ENCODE data around the gene ZBED3. TPM values are rescaled to one million over a fixed set of nuclear protein-coding genes. Genes with fewer than 3 reads are reported as not detected.

The ZBED3 gene
- total RNA-seq, 1 experiment from 2014 or later = 1.3 TPM

GRCh38 chr5:77066823-77067442 lies 20.2 kb downstream of the ZBED3 start:
- Histone ChIP-seq H3K4me3 (ENCODE audit: low read length) (no peak overlapping the region), H3K9me3 (ENCODE audit: low read length) (no peaks in the 10 kb centered on the region), H3K27ac (ENCODE audit: low read length) (no peak overlapping the region), H2AFZ (ENCODE audit: low read length) (no peak overlapping the region), H4K20me1 (ENCODE audit: low read length) (no peaks in the 10 kb centered on the region), H3K4me1 (ENCODE audit: insufficient read depth, low read length) (no peaks in the 10 kb centered on the region), H3K27me3 (ENCODE audit: low read length) (no peaks in the 10 kb centered on the region), H3K4me2 (ENCODE audit: low read length) (no peak overlapping the region), H3K9ac (ENCODE audit: low read length) (no peak overlapping the region), H3K36me3 (ENCODE audit: low read depth, low read length) (peaks cover 10% of the 10 kb centered on the region; the same call in 1 of the 2 replicates), H3F3A (ENCODE audit: low read length, unreplicated experiment) (no peaks in the 10 kb centered on the region), H3K9me2 (replicated peaks; ENCODE audit: low read length) (no peaks in the 10 kb centered on the region), H3K79me2 (ENCODE audit: low read length) (no peaks in the 10 kb centered on the region)
- no TSS peak for BruUV-seq (replicated peaks)
- CTCF ChIA-PET = interaction anchor here (0.5 kb wide), 1 partner anchor 49 kb away, joined by 4 read pairs; no protein-coding TSS in a partner anchor
- TF ChIP-seq EZH2 (IDR thresholded peaks at IDR 0.05; ENCODE audit: low read length, unreplicated experiment) (no peak), EZH2phosphoT487 (IDR thresholded peaks at IDR 0.05; ENCODE audit: borderline replicate concordance, low read length) (no peak), CTCF (conservative IDR thresholded peaks at IDR 0.05; ENCODE audit: low read depth, low read length) (no peak)
- intact Hi-C loops (cut with micrococcal nuclease) = no loop called here
- DNase-seq = peak; percentile 39
- POLR2A ChIA-PET (ENCODE audit: unreplicated experiment) = no interaction called here
- peak; percentile 43 for ATAC-seq

GRCh38 chr5:77066184-77066583 lies 20.9 kb downstream of the ZBED3 start:
- H2AFZ ChIP-seq (ENCODE audit: low read length) = no peak overlapping the region
- no peak overlapping the region for H3K4me2 ChIP-seq (ENCODE audit: low read length)
- no peaks in the 10 kb centered on the region for H3K4me1 ChIP-seq (ENCODE audit: insufficient read depth, low read length)
- POLR2A ChIA-PET (ENCODE audit: unreplicated experiment) = no interaction called here
- H4K20me1 ChIP-seq (ENCODE audit: low read length) = no peaks in the 10 kb centered on the region
- DNase-seq (no peak), ATAC-seq (no peak)
- CTCF ChIA-PET = no interaction called here
- H3K9ac ChIP-seq (ENCODE audit: low read length) = no peak overlapping the region
- intact Hi-C loops (cut with micrococcal nuclease) = no loop called here
- no TSS peak for BruUV-seq (replicated peaks)
- TF ChIP-seq EZH2phosphoT487 (IDR thresholded peaks at IDR 0.05; ENCODE audit: borderline replicate concordance, low read length) (no peak), CTCF (conservative IDR thresholded peaks at IDR 0.05; ENCODE audit: low read depth, low read length) (no peak), EZH2 (IDR thresholded peaks at IDR 0.05; ENCODE audit: low read length, unreplicated experiment) (no peak)
- no peaks in the 10 kb centered on the region for H3F3A ChIP-seq (ENCODE audit: low read length, unreplicated experiment)
- H3K9me2 ChIP-seq (replicated peaks; ENCODE audit: low read length) = no peaks in the 10 kb centered on the region
- H3K79me2 ChIP-seq (ENCODE audit: low read length) = no peaks in the 10 kb centered on the region
- H3K36me3 ChIP-seq (ENCODE audit: low read depth, low read length) = peaks cover 10% of the 10 kb centered on the region; the same call in 1 of the 2 replicates
- no peaks in the 10 kb centered on the region for H3K27me3 ChIP-seq (ENCODE audit: low read length)
- no peak overlapping the region for H3K4me3 ChIP-seq (ENCODE audit: low read length)
- H3K9me3 ChIP-seq (ENCODE audit: low read length) = no peaks in the 10 kb centered on the region
- H3K27ac ChIP-seq (ENCODE audit: low read length) = no peak overlapping the region

- TF ChIP-seq EZH2phosphoT487 (IDR thresholded peaks at IDR 0.05; ENCODE audit: borderline replicate concordance, low read length) = no peak
- no peak for TF ChIP-seq CTCF (conservative IDR thresholded peaks at IDR 0.05; ENCODE audit: low read depth, low read length)
- TF ChIP-seq EZH2 (IDR thresholded peaks at IDR 0.05; ENCODE audit: low read length, unreplicated experiment) = no peak
- ATAC-seq (no peak), DNase-seq (no peak)
- H3K27ac ChIP-seq (ENCODE audit: low read length) = no peak overlapping the region
- H4K20me1 ChIP-seq (ENCODE audit: low read length) = no peaks in the 10 kb centered on the region
- no peaks in the 10 kb centered on the region for H3K9me3 ChIP-seq (ENCODE audit: low read length)
- POLR2A ChIA-PET (ENCODE audit: unreplicated experiment) = no interaction called here
- H2AFZ ChIP-seq (ENCODE audit: low read length) = no peak overlapping the region
- intact Hi-C loops (cut with micrococcal nuclease) = no loop called here
- H3K4me1 ChIP-seq (ENCODE audit: insufficient read depth, low read length) = no peaks in the 10 kb centered on the region
- no TSS peak for BruUV-seq (replicated peaks)
- CTCF ChIA-PET = no interaction called here
- no peak overlapping the region for H3K4me3 ChIP-seq (ENCODE audit: low read length)
- no peaks in the 10 kb centered on the region for H3F3A ChIP-seq (ENCODE audit: low read length, unreplicated experiment)
- no peaks in the 10 kb centered on the region for H3K9me2 ChIP-seq (replicated peaks; ENCODE audit: low read length)
- H3K36me3 ChIP-seq (ENCODE audit: low read depth, low read length) = peaks cover 10% of the 10 kb centered on the region
- no peak overlapping the region for H3K4me2 ChIP-seq (ENCODE audit: low read length)
- no peaks in the 10 kb centered on the region for H3K79me2 ChIP-seq (ENCODE audit: low read length)
- no peaks in the 10 kb centered on the region for H3K27me3 ChIP-seq (ENCODE audit: low read length)
- H3K9ac ChIP-seq (ENCODE audit: low read length) = no peak overlapping the region
These were observed 21.8 kb downstream of the ZBED3 start for GRCh38 chr5:77065256-77065655.

Data from PC-3 (cell line).